GM18520 (cell line): ENCODE results near the gene RAP1A.
"Not testable (repeated sequence)": the region's sequence is repeated elsewhere in the genome, so short reads cannot be mapped to it uniquely, and the experiment has no call there.

Source experiments
- ATAC-seq: cut with Tn5 transposase; IDR thresholded peaks from one replicate; pipeline ENCODE4 v1.9.1; 2021; ENCODE audit not compliant: unreplicated experiment

The RAP1A gene

GRCh38 chr1:111628153-111628552 is 8.6 kb downstream of the RAP1A start:
- ATAC-seq = no peak

GRCh38 chr1:111629190-111629954 is 9.8 kb downstream of the RAP1A start:
- no peak for ATAC-seq

GRCh38 chr1:111630567-111630966 is 11.0 kb downstream of the RAP1A start:
- ATAC-seq = no peak

- no peak for ATAC-seq
Observed at GRCh38 chr1:111631502-111631901, 11.9 kb downstream of the RAP1A start.

GRCh38 chr1:111632771-111633170 is 13.2 kb downstream of the RAP1A start:
- ATAC-seq = not testable (repeated sequence)

GRCh38 chr1:111633736-111634247 is 14.2 kb downstream of the RAP1A start:
- ATAC-seq = no peak

- no peak for ATAC-seq
Observed at GRCh38 chr1:111635324-111636009, 15.9 kb downstream of the RAP1A start.

GRCh38 chr1:111638320-111638719 is 18.7 kb downstream of the RAP1A start:
- ATAC-seq = no peak

- ATAC-seq = no peak
Observed at GRCh38 chr1:111639602-111640198, 20.1 kb downstream of the RAP1A start.

GRCh38 chr1:111643097-111643496 is 23.5 kb downstream of the RAP1A start:
- no peak for ATAC-seq

GRCh38 chr1:111643696-111644095 is 24.1 kb downstream of the RAP1A start:
- no peak for ATAC-seq

GRCh38 chr1:111644506-111644905 is 24.9 kb downstream of the RAP1A start:
- no peak for ATAC-seq

- no peak for ATAC-seq
Observed at GRCh38 chr1:111647736-111648135, 28.1 kb downstream of the RAP1A start.

- ATAC-seq = no peak
Observed at GRCh38 chr1:111648806-111649205, 29.2 kb downstream of the RAP1A start.

- no peak for ATAC-seq
Observed at GRCh38 chr1:111649227-111649626, 29.6 kb downstream of the RAP1A start.

- ATAC-seq = no peak
Observed at GRCh38 chr1:111649648-111650047, 30.1 kb downstream of the RAP1A start.

- no peak for ATAC-seq
Observed at GRCh38 chr1:111653709-111654108, 34.1 kb downstream of the RAP1A start.

- no peak for ATAC-seq
Observed at GRCh38 chr1:111654839-111655238, 35.2 kb downstream of the RAP1A start.

GRCh38 chr1:111656086-111657017 is 36.8 kb downstream of the RAP1A start:
- no peak for ATAC-seq

GRCh38 chr1:111658622-111659021 is 39.0 kb downstream of the RAP1A start:
- ATAC-seq = no peak
